HG03442 (cell line): ENCODE results near the gene ABCG1.

ENCODE experiments used
- ATAC-seq: cut with Tn5 transposase; IDR thresholded peaks from one replicate; pipeline ENCODE4 v1.9.1; 2021; ENCODE audit warnings: mild to moderate bottlenecking, moderate library complexity; ENCODE audit not compliant: unreplicated experiment

The ABCG1 gene

GRCh38 chr21:42250422-42251403 is 31.8 kb downstream of the ABCG1 start:
- no peak for ATAC-seq

GRCh38 chr21:42251654-42252324 is 32.8 kb downstream of the ABCG1 start:
- no peak for ATAC-seq

- ATAC-seq = no peak
Measured at GRCh38 chr21:42252325-42252654, 33.4 kb downstream of the ABCG1 start.

GRCh38 chr21:42252778-42253340 is 33.9 kb downstream of the ABCG1 start:
- no peak for ATAC-seq

GRCh38 chr21:42253466-42253865 is 34.5 kb downstream of the ABCG1 start:
- no peak for ATAC-seq

- ATAC-seq = no peak
Measured at GRCh38 chr21:42254083-42254482, 35.1 kb downstream of the ABCG1 start.

- no peak for ATAC-seq
Measured at GRCh38 chr21:42254651-42255601, 36.0 kb downstream of the ABCG1 start.

GRCh38 chr21:42255825-42256224 is 36.9 kb downstream of the ABCG1 start:
- no peak for ATAC-seq

GRCh38 chr21:42256316-42256715 is 37.4 kb downstream of the ABCG1 start:
- no peak for ATAC-seq

GRCh38 chr21:42257091-42257765 is 38.3 kb downstream of the ABCG1 start:
- ATAC-seq = no peak

GRCh38 chr21:42258150-42258884 is 39.4 kb downstream of the ABCG1 start:
- no peak for ATAC-seq

GRCh38 chr21:42258885-42259407 is 40.0 kb downstream of the ABCG1 start:
- no peak for ATAC-seq

GRCh38 chr21:42260121-42260520 is 41.2 kb downstream of the ABCG1 start:
- no peak for ATAC-seq

- ATAC-seq = no peak
Measured at GRCh38 chr21:42261829-42262200, 42.9 kb downstream of the ABCG1 start.

- ATAC-seq = no peak
Measured at GRCh38 chr21:42262831-42263231, 43.9 kb downstream of the ABCG1 start.

- no peak for ATAC-seq
Measured at GRCh38 chr21:42263591-42264131, 44.7 kb downstream of the ABCG1 start.

- ATAC-seq = no peak
Measured at GRCh38 chr21:42264245-42265195, 45.6 kb downstream of the ABCG1 start.
